Measurements from ENCODE around the gene ULBP3. TPM values are rescaled to one million over a fixed set of nuclear protein-coding genes. Genes with fewer than 3 reads are reported as not detected.
A peak's percentile ranks its signal among the peaks of the same experiment; 100 is the strongest.

ULBP3 gene
- total RNA-seq (ENCODE audit: low replicate concordance), result 3.9 and 7.1 TPM in 2 replicates

- Histone ChIP-seq H3K27ac (no peak within 1 kb of the TSS), H3K27me3 (peaks cover 22% of the 10 kb centered on the region), H3K79me2 (ENCODE audit: low read depth) (no peaks in the 10 kb centered on the region), H2AFZ (replicated peaks) (peak within 1 kb of the TSS; percentile 66), H3K9me3 (ENCODE audit: low read depth) (no peaks in the 10 kb centered on the region), H3K4me1 (no peaks in the 10 kb centered on the region), H3K4me3 (peak within 1 kb of the TSS; percentile 59), H3K9ac (no peak within 1 kb of the TSS), H3F3A (ENCODE audit: low read depth) (peaks cover 15% of the 10 kb centered on the region), H3K4me2 (peak within 1 kb of the TSS; percentile 79), H3K36me3 (no peaks in the 10 kb centered on the region), H4K20me1 (ENCODE audit: low read depth) (no peaks in the 10 kb centered on the region)
- DNase-seq (ENCODE audit: low spot score), result peak; percentile 89
- H3K4me3 Mint-ChIP-seq, result peak within 1 kb of the TSS; percentile 88
- H3K27me3 Mint-ChIP-seq (ENCODE audit: insufficient read depth, low read depth), result peaks cover 7% of the 10 kb centered on the region
- TF ChIP-seq CTCF (IDR thresholded peaks at IDR 0.05), result peak; percentile 66
- TF ChIP-seq EZH2phosphoT487 (IDR thresholded peaks at IDR 0.05), result no peak
- H3K9me3 Mint-ChIP-seq, result peaks cover 1% of the 10 kb centered on the region
- peaks cover 21% of the 10 kb centered on the region for H3K4me1 Mint-ChIP-seq
- H3K36me3 Mint-ChIP-seq, result peaks cover 11% of the 10 kb centered on the region
- H3K27ac Mint-ChIP-seq, result peak within 1 kb of the TSS; percentile 57
Observed at GRCh38 chr6:150068720-150069648, at the start of gene ULBP3. Gene ULBP3 (minus strand): TSS chr6:150069121. CDS start chr6:150069066, 55 bp downstream.

GRCh38 chr6:150118627-150119026 is 49.7 kb upstream of the ULBP3 start:
- Histone ChIP-seq H3K4me3 (no peak overlapping the region), H3K9ac (no peak overlapping the region), H2AFZ (replicated peaks) (peak overlapping the region; percentile 53), H3K4me1 (no peaks in the 10 kb centered on the region), H3K27me3 (no peaks in the 10 kb centered on the region), H3K36me3 (no peaks in the 10 kb centered on the region), H3K27ac (no peak overlapping the region), H4K20me1 (ENCODE audit: low read depth) (no peaks in the 10 kb centered on the region), H3K9me3 (ENCODE audit: low read depth) (no peaks in the 10 kb centered on the region), H3K4me2 (no peak overlapping the region), H3F3A (ENCODE audit: low read depth) (no peaks in the 10 kb centered on the region), H3K79me2 (ENCODE audit: low read depth) (no peaks in the 10 kb centered on the region)
- Mint-ChIP-seq H3K27me3 (ENCODE audit: insufficient read depth, low read depth) (peaks cover 6% of the 10 kb centered on the region), H3K27ac (peak overlapping the region; percentile 48), H3K4me1 (peaks cover 21% of the 10 kb centered on the region), H3K9me3 (peaks cover 4% of the 10 kb centered on the region), H3K4me3 (no peak overlapping the region), H3K36me3 (peaks cover 1% of the 10 kb centered on the region)
- DNase-seq (ENCODE audit: low spot score), result no peak
- TF ChIP-seq EZH2phosphoT487 (IDR thresholded peaks at IDR 0.05), result no peak
- TF ChIP-seq CTCF (IDR thresholded peaks at IDR 0.05), result no peak
- no peak for TF ChIP-seq EZH2 (IDR thresholded peaks at IDR 0.05)

- Mint-ChIP-seq H3K4me3 (no peak overlapping the region), H3K27ac (no peak overlapping the region), H3K4me1 (peaks cover 21% of the 10 kb centered on the region), H3K36me3 (peaks cover 1% of the 10 kb centered on the region), H3K9me3 (peaks cover 4% of the 10 kb centered on the region), H3K27me3 (ENCODE audit: insufficient read depth, low read depth) (peaks cover 6% of the 10 kb centered on the region)
- no peaks in the 10 kb centered on the region for H3K36me3 ChIP-seq
- no peaks in the 10 kb centered on the region for H3K9me3 ChIP-seq (ENCODE audit: low read depth)
- no peaks in the 10 kb centered on the region for H3K4me1 ChIP-seq
- no peaks in the 10 kb centered on the region for H3F3A ChIP-seq (ENCODE audit: low read depth)
- no peaks in the 10 kb centered on the region for H4K20me1 ChIP-seq (ENCODE audit: low read depth)
- H3K4me3 ChIP-seq, result no peak overlapping the region
- no peaks in the 10 kb centered on the region for H3K79me2 ChIP-seq (ENCODE audit: low read depth)
- no peak overlapping the region for H3K27ac ChIP-seq
- no peak for TF ChIP-seq EZH2 (IDR thresholded peaks at IDR 0.05)
- no peaks in the 10 kb centered on the region for H3K27me3 ChIP-seq
- no peak overlapping the region for H3K9ac ChIP-seq
- DNase-seq (ENCODE audit: low spot score), result peak; percentile 8
- no peak overlapping the region for H3K4me2 ChIP-seq
- H2AFZ ChIP-seq (replicated peaks), result no peak overlapping the region
Observed at GRCh38 chr6:150118203-150118602, 49.3 kb upstream of the ULBP3 start.
